HepG2 (cell line): ENCODE measurements around the gene TMEM183A. TPM values are rescaled to one million over a fixed set of nuclear protein-coding genes. Genes with fewer than 3 reads are reported as not detected.

Experiments
- ATF2 ChIP-seq: sonication (generic); formaldehyde crosslinking; IDR thresholded peaks from 2 replicates; pipeline ENCODE4 v1.4.0; 2020; ENCODE audit warnings: missing genetic modification reagents
- SP4 ChIP-seq: sonication (generic); formaldehyde crosslinking; IDR thresholded peaks from 2 replicates; pipeline ENCODE4 v1.8.1; 2023; ENCODE audit warnings: mild to moderate bottlenecking, missing genetic modification reagents
- TBX2 ChIP-seq: sonication (generic); formaldehyde crosslinking; IDR thresholded peaks from 2 replicates; pipeline ENCODE4 v1.5.0; 2020; ENCODE audit warnings: missing genetic modification reagents, mild to moderate bottlenecking, borderline replicate concordance
- ZC3H13 ChIP-seq: sonication (generic); formaldehyde crosslinking; IDR thresholded peaks from 2 replicates; pipeline ENCODE4 v1.8.1; 2023; ENCODE audit warnings: mild to moderate bottlenecking, missing genetic modification reagents, moderate library complexity
- ZNF274 ChIP-seq: sonication (generic); formaldehyde crosslinking; IDR thresholded peaks from 2 replicates; pipeline ENCODE4 v1.5.1; 2020; ENCODE audit warnings: mild to moderate bottlenecking, missing genetic modification reagents
- ZNF503 ChIP-seq: sonication (generic); formaldehyde crosslinking; IDR thresholded peaks from 2 replicates; pipeline ENCODE4 v1.4.0; 2020; ENCODE audit warnings: missing genetic modification reagents
- ZNF577 ChIP-seq: sonication (generic); formaldehyde crosslinking; IDR thresholded peaks from 2 replicates; pipeline ENCODE4 v1.4.0; 2020; ENCODE audit warnings: mild to moderate bottlenecking, low read depth, missing genetic modification reagents, borderline replicate concordance
- ZNF687 ChIP-seq: sonication (generic); formaldehyde crosslinking; IDR thresholded peaks from 2 replicates; pipeline ENCODE4 v1.5.1; 2020; ENCODE audit warnings: mild to moderate bottlenecking, missing genetic modification reagents, moderate library complexity
- ZNF749 ChIP-seq: sonication (generic); formaldehyde crosslinking; IDR thresholded peaks from 2 replicates; pipeline ENCODE4 v1.8.0; 2022; ENCODE audit warnings: mild to moderate bottlenecking, missing genetic modification reagents, moderate library complexity, borderline replicate concordance
- ZNF883 ChIP-seq: sonication (generic); formaldehyde crosslinking; IDR thresholded peaks from 2 replicates; pipeline ENCODE4 v1.5.1; 2020; ENCODE audit warnings: mild to moderate bottlenecking, missing genetic modification reagents; ENCODE audit errors: not compliant biosample characterization
- polyA plus RNA-seq, 8 experiments: library from polyadenylated mRNA; depleted of rRNA in 3 of 8; stranded (reverse) in 7 of 8; unstranded in 1 of 8; fragments of >200 nt; fragmentation: Illumina TruSeq in 4 of 8; extraction: Trizol in 4 of 8; gene quantifications; 2 replicates each; pipeline versions ENCODE4 v1.2.1 to v1.2.3, GENCODE V29; 2011 to 2016; ENCODE audit warnings: low read depth in 4 of 8, missing spikeins in 1 of 8, mixed read lengths in 1 of 8; ENCODE audit not compliant: insufficient read depth in 1 of 8
- total RNA-seq, 5 experiments: library from RNA; depleted of rRNA; stranded (reverse); fragments of >200 nt; fragmentation: Illumina TruSeq; extraction: Trizol; gene quantifications; 2 replicates each; pipeline ENCODE4 v1.2.3, GENCODE V29; 2016; ENCODE audit warnings: low read depth in 1 of 5
- TF ChIP-seq, protein P1 (sequence below): sonication (generic); formaldehyde crosslinking; IDR thresholded peaks from 2 replicates; pipeline ENCODE4 v1.9.0; 2022; ENCODE audit warnings: missing genetic modification reagents, mild to moderate bottlenecking, borderline replicate concordance
- TF ChIP-seq, protein P2 (sequence below): IDR thresholded peaks from 2 replicates; pipeline ENCODE4 v1.6.1; 2018; ENCODE audit warnings: missing genetic modification reagents, mild to moderate bottlenecking, missing compliant biosample characterization

Gene TMEM183A
- total and polyA plus RNA-seq, 2 of the 13 experiments (the other 11 are each of a cell fraction or from before 2014, with no cell fraction given), result 59.7 to 82.0 TPM

- TF ChIP-seq ZC3H13 (CRISPR knock-in tag), result no peak
- 0 out of 2 replicates have a peak, but pooled peaks have one; percentile 18 for TF ChIP-seq ZNF503
- TF ChIP-seq, protein P1, sequence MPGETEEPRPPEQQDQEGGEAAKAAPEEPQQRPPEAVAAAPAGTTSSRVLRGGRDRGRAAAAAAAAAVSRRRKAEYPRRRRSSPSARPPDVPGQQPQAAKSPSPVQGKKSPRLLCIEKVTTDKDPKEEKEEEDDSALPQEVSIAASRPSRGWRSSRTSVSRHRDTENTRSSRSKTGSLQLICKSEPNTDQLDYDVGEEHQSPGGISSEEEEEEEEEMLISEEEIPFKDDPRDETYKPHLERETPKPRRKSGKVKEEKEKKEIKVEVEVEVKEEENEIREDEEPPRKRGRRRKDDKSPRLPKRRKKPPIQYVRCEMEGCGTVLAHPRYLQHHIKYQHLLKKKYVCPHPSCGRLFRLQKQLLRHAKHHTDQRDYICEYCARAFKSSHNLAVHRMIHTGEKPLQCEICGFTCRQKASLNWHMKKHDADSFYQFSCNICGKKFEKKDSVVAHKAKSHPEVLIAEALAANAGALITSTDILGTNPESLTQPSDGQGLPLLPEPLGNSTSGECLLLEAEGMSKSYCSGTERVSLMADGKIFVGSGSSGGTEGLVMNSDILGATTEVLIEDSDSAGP (CRISPR knock-in tag), result peak; percentile 43
- peak; percentile 74 for TF ChIP-seq SP4
- TF ChIP-seq TBX2 (CRISPR knock-in tag), result peak; percentile 50; the same call in 1 of the 2 replicates
- no peak for TF ChIP-seq ATF2 (CRISPR knock-in tag)
- TF ChIP-seq ZNF749 (CRISPR knock-in tag), result no peak
- TF ChIP-seq, protein P2, sequence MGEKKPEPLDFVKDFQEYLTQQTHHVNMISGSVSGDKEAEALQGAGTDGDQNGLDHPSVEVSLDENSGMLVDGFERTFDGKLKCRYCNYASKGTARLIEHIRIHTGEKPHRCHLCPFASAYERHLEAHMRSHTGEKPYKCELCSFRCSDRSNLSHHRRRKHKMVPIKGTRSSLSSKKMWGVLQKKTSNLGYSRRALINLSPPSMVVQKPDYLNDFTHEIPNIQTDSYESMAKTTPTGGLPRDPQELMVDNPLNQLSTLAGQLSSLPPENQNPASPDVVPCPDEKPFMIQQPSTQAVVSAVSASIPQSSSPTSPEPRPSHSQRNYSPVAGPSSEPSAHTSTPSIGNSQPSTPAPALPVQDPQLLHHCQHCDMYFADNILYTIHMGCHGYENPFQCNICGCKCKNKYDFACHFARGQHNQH (CRISPR knock-in tag), result 0 out of 2 replicates have a peak, but pooled peaks have one; percentile 26
- peak; percentile 58 for TF ChIP-seq ZNF883 (CRISPR knock-in tag)
- TF ChIP-seq ZNF274 (CRISPR knock-in tag), result 0 out of 2 replicates have a peak, but pooled peaks have one; percentile 49
- TF ChIP-seq ZNF687, result peak; percentile 88
- TF ChIP-seq ZNF577 (CRISPR knock-in tag), result no peak
Observed at GRCh38 chr1:203026031-203026665, 19.0 kb downstream of the TMEM183A start, which contains the start of gene PPFIA4 (continued).
